ENCODE measurements around the gene DSCAML1. TPM values are rescaled to one million over a fixed set of nuclear protein-coding genes. Genes with fewer than 3 reads are reported as not detected.

DSCAML1 gene
- total RNA-seq, 1 donor from 2014 or later: 2.5 TPM

GRCh38 chr11:117809236-117810055 lies 12.4 kb upstream of the DSCAML1 start:
- no peak for TF ChIP-seq CTCF (IDR thresholded peaks at IDR 0.05; ENCODE audit: unreplicated experiment)
- Mint-ChIP-seq H3K4me1 (peaks cover 40% of the 10 kb centered on the region), H3K36me3 (no peaks in the 10 kb centered on the region), H3K9me3 (no peaks in the 10 kb centered on the region), H3K27ac (no peak overlapping the region), H3K4me3 (no peak overlapping the region), H3K27me3 (ENCODE audit: low read depth) (peaks cover 79% of the 10 kb centered on the region)
- peak in 1 of 2 experiments; percentile 71 for DNase-seq (ENCODE audit: low spot score in 2 of 2, unreplicated experiment in 2 of 2)

- Mint-ChIP-seq H3K27me3 (ENCODE audit: low read depth) (peaks cover 86% of the 10 kb centered on the region), H3K9me3 (no peaks in the 10 kb centered on the region), H3K4me3 (no peak overlapping the region), H3K36me3 (no peaks in the 10 kb centered on the region), H3K27ac (no peak overlapping the region), H3K4me1 (peaks cover 34% of the 10 kb centered on the region)
- no peak for DNase-seq (ENCODE audit: low spot score in 2 of 2, unreplicated experiment in 2 of 2)
- TF ChIP-seq CTCF (IDR thresholded peaks at IDR 0.05; ENCODE audit: unreplicated experiment): no peak
Observed at GRCh38 chr11:117808784-117809183, 11.8 kb upstream of the DSCAML1 start.

GRCh38 chr11:117807482-117808327 lies 10.7 kb upstream of the DSCAML1 start:
- H3K4me3 Mint-ChIP-seq: no peak overlapping the region
- peaks cover 26% of the 10 kb centered on the region for H3K4me1 Mint-ChIP-seq
- peak; percentile 97 for TF ChIP-seq CTCF (IDR thresholded peaks at IDR 0.05; ENCODE audit: unreplicated experiment)
- no peaks in the 10 kb centered on the region for H3K36me3 Mint-ChIP-seq
- peaks cover 91% of the 10 kb centered on the region for H3K27me3 Mint-ChIP-seq (ENCODE audit: low read depth)
- H3K27ac Mint-ChIP-seq: no peak overlapping the region
- H3K9me3 Mint-ChIP-seq: no peaks in the 10 kb centered on the region
- peak; percentile 66 to 84 for DNase-seq (ENCODE audit: low spot score in 2 of 2, unreplicated experiment in 2 of 2)

- Mint-ChIP-seq H3K27me3 (ENCODE audit: low read depth) (peaks cover 92% of the 10 kb centered on the region), H3K9me3 (no peaks in the 10 kb centered on the region), H3K27ac (no peak overlapping the region), H3K4me1 (peaks cover 22% of the 10 kb centered on the region), H3K4me3 (no peak overlapping the region), H3K36me3 (no peaks in the 10 kb centered on the region)
- TF ChIP-seq CTCF (IDR thresholded peaks at IDR 0.05; ENCODE audit: unreplicated experiment): no peak
- DNase-seq (ENCODE audit: low spot score in 2 of 2, unreplicated experiment in 2 of 2): no peak
Observed at GRCh38 chr11:117806846-117807245, 9.8 kb upstream of the DSCAML1 start.

GRCh38 chr11:117805045-117805444 lies 8.0 kb upstream of the DSCAML1 start:
- H3K4me3 Mint-ChIP-seq: no peak overlapping the region
- DNase-seq (ENCODE audit: low spot score in 2 of 2, unreplicated experiment in 2 of 2): no peak
- H3K36me3 Mint-ChIP-seq: no peaks in the 10 kb centered on the region
- H3K27ac Mint-ChIP-seq: no peak overlapping the region
- no peaks in the 10 kb centered on the region for H3K9me3 Mint-ChIP-seq
- H3K4me1 Mint-ChIP-seq: peaks cover 10% of the 10 kb centered on the region
- peaks cover 89% of the 10 kb centered on the region for H3K27me3 Mint-ChIP-seq (ENCODE audit: low read depth)
- TF ChIP-seq CTCF (IDR thresholded peaks at IDR 0.05; ENCODE audit: unreplicated experiment): no peak
